Hepatocyte (in vitro differentiated cells): ENCODE data around the gene NXN.

ENCODE experiments used
- EZH2 ChIP-seq: fragments of 200-600 bp; sonication (generic); IDR thresholded peaks from 2 replicates; pipeline ENCODE4 v1.6.1; 2016; ENCODE audit warnings: antibody characterized with exemption, mild to moderate bottlenecking, borderline replicate concordance
- TF ChIP-seq, protein P1 (sequence below): fragments of 200-600 bp; sonication (generic); IDR thresholded peaks from 2 replicates; pipeline ENCODE4 v1.5.1; 2016; ENCODE audit warnings: antibody characterized with exemption, mild to moderate bottlenecking; ENCODE audit not compliant: poor library complexity

DNA sequence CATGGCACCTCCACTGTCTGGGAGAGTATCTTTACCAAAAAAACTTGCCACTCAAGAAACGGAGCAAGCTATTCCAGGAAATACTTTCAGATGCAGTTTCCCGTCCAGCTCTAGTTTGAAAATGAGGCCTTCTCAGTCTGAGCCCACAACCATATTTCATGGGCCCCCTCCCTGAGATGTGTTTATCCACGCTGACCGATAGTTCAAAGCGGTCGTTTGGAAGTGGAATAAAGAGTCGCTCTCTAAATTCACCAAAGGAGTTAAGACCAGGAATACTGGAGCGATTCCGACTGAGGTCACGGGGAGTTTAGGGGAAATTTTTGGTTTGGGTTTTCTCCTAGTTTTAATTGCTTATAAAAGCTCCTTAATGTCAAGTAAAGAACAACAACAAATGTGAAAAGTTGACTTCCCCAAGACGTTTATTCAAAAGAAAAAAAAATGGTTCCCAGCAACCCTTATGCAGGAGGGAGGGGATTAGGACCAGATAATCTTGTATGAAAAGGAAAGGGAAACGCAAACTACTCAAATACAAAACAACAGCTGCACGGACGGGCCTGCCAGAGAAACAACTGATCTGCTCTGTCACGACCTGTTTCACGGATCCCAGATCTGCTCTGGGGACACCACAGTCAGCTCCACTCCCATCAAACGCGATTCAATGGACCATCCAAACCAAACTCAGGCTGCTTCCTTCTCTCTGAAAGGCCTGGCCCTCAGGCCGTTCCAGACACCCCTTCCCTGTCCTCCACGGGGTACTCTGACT, 120.3 kb downstream of the NXN start:
- TF ChIP-seq, protein P1, sequence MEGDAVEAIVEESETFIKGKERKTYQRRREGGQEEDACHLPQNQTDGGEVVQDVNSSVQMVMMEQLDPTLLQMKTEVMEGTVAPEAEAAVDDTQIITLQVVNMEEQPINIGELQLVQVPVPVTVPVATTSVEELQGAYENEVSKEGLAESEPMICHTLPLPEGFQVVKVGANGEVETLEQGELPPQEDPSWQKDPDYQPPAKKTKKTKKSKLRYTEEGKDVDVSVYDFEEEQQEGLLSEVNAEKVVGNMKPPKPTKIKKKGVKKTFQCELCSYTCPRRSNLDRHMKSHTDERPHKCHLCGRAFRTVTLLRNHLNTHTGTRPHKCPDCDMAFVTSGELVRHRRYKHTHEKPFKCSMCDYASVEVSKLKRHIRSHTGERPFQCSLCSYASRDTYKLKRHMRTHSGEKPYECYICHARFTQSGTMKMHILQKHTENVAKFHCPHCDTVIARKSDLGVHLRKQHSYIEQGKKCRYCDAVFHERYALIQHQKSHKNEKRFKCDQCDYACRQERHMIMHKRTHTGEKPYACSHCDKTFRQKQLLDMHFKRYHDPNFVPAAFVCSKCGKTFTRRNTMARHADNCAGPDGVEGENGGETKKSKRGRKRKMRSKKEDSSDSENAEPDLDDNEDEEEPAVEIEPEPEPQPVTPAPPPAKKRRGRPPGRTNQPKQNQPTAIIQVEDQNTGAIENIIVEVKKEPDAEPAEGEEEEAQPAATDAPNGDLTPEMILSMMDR, result no peak
- TF ChIP-seq EZH2, result no peak
